ENCODE data around the gene ATP10A. TPM values are rescaled to one million over a fixed set of nuclear protein-coding genes. Genes with fewer than 3 reads are reported as not detected.
A peak's percentile ranks its signal among the peaks of the same experiment; 100 is the strongest.

Gene ATP10A
- total RNA-seq, 4 donors from 2014 or later, result 1.6 to 8.2 (median 3.7) TPM

- intact Hi-C loops (cut with DNase I; ENCODE audit: low total_unique reads), result no loop called here
- WGBS, 2 donors, result 24 to 47% methylated on average over 4 of the region's 4 CpGs
- H3K4me3 ChIP-seq (ENCODE audit: low read depth, poor library complexity, severe bottlenecking), result no peak overlapping the region
- DNase-seq (ENCODE audit: low spot score in 2 of 2), result no peak
- no peak for TF ChIP-seq CTCF (IDR thresholded peaks at IDR 0.05)
- TF ChIP-seq POLR2A (IDR thresholded peaks at IDR 0.05), result no peak
Observed at GRCh38 chr15:25852661-25853524, 10.2 kb downstream of the ATP10A start.

- no peak for TF ChIP-seq POLR2A (IDR thresholded peaks at IDR 0.05)
- no peak for TF ChIP-seq CTCF (IDR thresholded peaks at IDR 0.05)
- no peak for DNase-seq (ENCODE audit: low spot score in 2 of 2)
- no peak overlapping the region for H3K4me3 ChIP-seq (ENCODE audit: low read depth, poor library complexity, severe bottlenecking)
- intact Hi-C loops (cut with DNase I; ENCODE audit: low total_unique reads), result no loop called here
Observed at GRCh38 chr15:25852027-25852426, 11.1 kb downstream of the ATP10A start.

- intact Hi-C loops (cut with DNase I; ENCODE audit: low total_unique reads), result no loop called here
- no peak for TF ChIP-seq CTCF (IDR thresholded peaks at IDR 0.05)
- TF ChIP-seq POLR2A (IDR thresholded peaks at IDR 0.05), result no peak
- peak; percentile 66 to 94 for DNase-seq (ENCODE audit: low spot score in 2 of 2)
- peak overlapping the region; percentile 8 for H3K4me3 ChIP-seq (ENCODE audit: low read depth, poor library complexity, severe bottlenecking)
- WGBS, 2 donors, result 9 to 11% methylated on average over 26 to 30 of the region's 36 CpGs
Observed at GRCh38 chr15:25850154-25851111, 12.7 kb downstream of the ATP10A start.

- 5 to 13% methylated on average over 11 of the region's 11 CpGs for WGBS, 2 donors
- intact Hi-C loops (cut with DNase I; ENCODE audit: low total_unique reads), result no loop called here
- peak in 1 of 2 donors; percentile 43 for DNase-seq (ENCODE audit: low spot score in 2 of 2)
- TF ChIP-seq POLR2A (IDR thresholded peaks at IDR 0.05), result no peak
- TF ChIP-seq CTCF (IDR thresholded peaks at IDR 0.05), result no peak
- H3K4me3 ChIP-seq (ENCODE audit: low read depth, poor library complexity, severe bottlenecking), result no peak overlapping the region
Observed at GRCh38 chr15:25849157-25849921, 13.8 kb downstream of the ATP10A start.

- intact Hi-C loops (cut with DNase I; ENCODE audit: low total_unique reads), result no loop called here
- no peak overlapping the region for H3K4me3 ChIP-seq (ENCODE audit: low read depth, poor library complexity, severe bottlenecking)
- no peak for DNase-seq (ENCODE audit: low spot score in 2 of 2)
- 56 to 71% methylated on average over 5 of the region's 5 CpGs for WGBS, 2 donors
- TF ChIP-seq POLR2A (IDR thresholded peaks at IDR 0.05) (no peak), CTCF (IDR thresholded peaks at IDR 0.05) (no peak)
Observed at GRCh38 chr15:25848784-25849156, 14.4 kb downstream of the ATP10A start.
